ENCODE results near the gene GALNT9.

- TF ChIP-seq ZFP3 (CRISPR knock-in tag; IDR thresholded peaks at IDR 0.05): no peak
- no peak for TF ChIP-seq CREB5 (CRISPR knock-in tag; IDR thresholded peaks at IDR 0.05; ENCODE audit: low read depth)
- TF ChIP-seq PATZ1 (CRISPR knock-in tag; IDR thresholded peaks at IDR 0.05; ENCODE audit: borderline replicate concordance): no peak
- no peak for TF ChIP-seq RARB (CRISPR knock-in tag; IDR thresholded peaks at IDR 0.05)
Observed at GRCh38 chr12:132227782-132228475, 101.5 kb downstream of the GALNT9 start.
